ENCODE data around the gene PRSS22.
A peak's percentile ranks its signal among the peaks of the same experiment; 100 is the strongest.
"Not testable (repeated sequence)": the region's sequence is repeated elsewhere in the genome, so short reads cannot be mapped to it uniquely, and the experiment has no call there.

The PRSS22 gene, protein sequence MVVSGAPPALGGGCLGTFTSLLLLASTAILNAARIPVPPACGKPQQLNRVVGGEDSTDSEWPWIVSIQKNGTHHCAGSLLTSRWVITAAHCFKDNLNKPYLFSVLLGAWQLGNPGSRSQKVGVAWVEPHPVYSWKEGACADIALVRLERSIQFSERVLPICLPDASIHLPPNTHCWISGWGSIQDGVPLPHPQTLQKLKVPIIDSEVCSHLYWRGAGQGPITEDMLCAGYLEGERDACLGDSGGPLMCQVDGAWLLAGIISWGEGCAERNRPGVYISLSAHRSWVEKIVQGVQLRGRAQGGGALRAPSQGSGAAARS

GRCh38 chr16:2857451-2858244 is at the start of gene PRSS22:
TSS of gene PRSS22 (minus strand) at chr16:2858170. CDS start at chr16:2858104, 66 bp downstream.
- no peaks in the 10 kb centered on the region for H3K36me3 ChIP-seq (ENCODE audit: control insufficient read depth in 1 of 2, insufficient read depth in 2 of 2, low read length in 2 of 2)
- H3K4me1 ChIP-seq (ENCODE audit: control insufficient read depth in 1 of 2, insufficient read depth in 2 of 2, low read length in 2 of 2), result no peaks in the 10 kb centered on the region
- peaks cover 16% of the 10 kb centered on the region for H3K27me3 ChIP-seq (ENCODE audit: low read depth, low read length)
- H3K9me3 ChIP-seq (ENCODE audit: control insufficient read depth in 1 of 2, low read length in 2 of 2), result peaks cover 5 to 29% of the 10 kb centered on the region in 2 donors
- H3K27ac ChIP-seq (ENCODE audit: low read length), result no peak within 1 kb of the TSS
- H3K4me3 ChIP-seq (ENCODE audit: low read depth in 1 of 2, low read length in 2 of 2), result no peak within 1 kb of the TSS

- H3K27me3 ChIP-seq (ENCODE audit: low read depth, low read length); H3K4me3 ChIP-seq (ENCODE audit: low read depth in 1 of 2, low read length in 2 of 2); H3K4me1 ChIP-seq (ENCODE audit: control insufficient read depth in 1 of 2, insufficient read depth in 2 of 2, low read length in 2 of 2); H3K27ac ChIP-seq (ENCODE audit: low read length); H3K36me3 ChIP-seq (ENCODE audit: control insufficient read depth in 1 of 2, insufficient read depth in 2 of 2, low read length in 2 of 2); H3K9me3 ChIP-seq (ENCODE audit: control insufficient read depth in 1 of 2, low read length in 2 of 2): not testable (repeated sequence)
Observed at GRCh38 chr16:2907084-2907753, 49.2 kb upstream of the PRSS22 start.

- Histone ChIP-seq H3K4me3 (ENCODE audit: low read depth in 1 of 2, low read length in 2 of 2) (peak overlapping the region in 1 of 2 donors; percentile 17), H3K9me3 (ENCODE audit: control insufficient read depth in 1 of 2, low read length in 2 of 2) (no peaks in the 10 kb centered on the region), H3K27me3 (ENCODE audit: low read depth, low read length) (no peaks in the 10 kb centered on the region), H3K27ac (ENCODE audit: low read length) (no peak overlapping the region), H3K36me3 (ENCODE audit: control insufficient read depth in 1 of 2, insufficient read depth in 2 of 2, low read length in 2 of 2) (no peaks in the 10 kb centered on the region), H3K4me1 (ENCODE audit: control insufficient read depth in 1 of 2, insufficient read depth in 2 of 2, low read length in 2 of 2) (peaks cover 3 to 4% of the 10 kb centered on the region in 2 donors)
Observed at GRCh38 chr16:2905988-2906387, 48.0 kb upstream of the PRSS22 start.

GRCh38 chr16:2905241-2905987 is 47.4 kb upstream of the PRSS22 start:
- Histone ChIP-seq H3K27ac (ENCODE audit: low read length) (peak overlapping the region; percentile 82), H3K4me3 (ENCODE audit: low read depth in 1 of 2, low read length in 2 of 2) (peak overlapping the region; percentile 86 to 92), H3K36me3 (ENCODE audit: control insufficient read depth in 1 of 2, insufficient read depth in 2 of 2, low read length in 2 of 2) (no peaks in the 10 kb centered on the region), H3K27me3 (ENCODE audit: low read depth, low read length) (no peaks in the 10 kb centered on the region), H3K4me1 (ENCODE audit: control insufficient read depth in 1 of 2, insufficient read depth in 2 of 2, low read length in 2 of 2) (peaks cover 3 to 4% of the 10 kb centered on the region in 2 donors), H3K9me3 (ENCODE audit: control insufficient read depth in 1 of 2, low read length in 2 of 2) (no peaks in the 10 kb centered on the region)

DNA sequence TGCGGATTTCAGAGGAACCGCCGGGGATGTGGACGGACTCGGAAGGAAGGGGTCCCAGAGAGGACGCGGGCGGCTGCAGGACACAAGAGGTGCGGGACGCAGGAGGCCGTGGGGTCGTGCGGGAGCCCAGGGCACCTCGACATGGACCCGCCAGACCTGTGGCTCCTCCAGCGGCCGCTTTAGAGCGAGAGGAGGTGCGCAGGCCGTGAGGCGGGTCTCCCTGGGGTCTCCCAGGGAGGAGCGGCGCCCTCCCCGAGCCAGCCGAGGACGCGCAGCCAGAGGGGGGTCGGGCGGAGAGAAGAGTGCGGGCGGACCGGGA is 46.9 kb upstream of the PRSS22 start:
- H3K4me1 ChIP-seq (ENCODE audit: control insufficient read depth in 1 of 2, insufficient read depth in 2 of 2, low read length in 2 of 2), result peaks cover 3 to 4% of the 10 kb centered on the region in 2 donors
- peak overlapping the region; percentile 86 to 92 for H3K4me3 ChIP-seq (ENCODE audit: low read depth in 1 of 2, low read length in 2 of 2)
- no peaks in the 10 kb centered on the region for H3K36me3 ChIP-seq (ENCODE audit: control insufficient read depth in 1 of 2, insufficient read depth in 2 of 2, low read length in 2 of 2)
- no peaks in the 10 kb centered on the region for H3K27me3 ChIP-seq (ENCODE audit: low read depth, low read length)
- H3K27ac ChIP-seq (ENCODE audit: low read length), result peak overlapping the region; percentile 82
- H3K9me3 ChIP-seq (ENCODE audit: control insufficient read depth in 1 of 2, low read length in 2 of 2), result no peaks in the 10 kb centered on the region

GRCh38 chr16:2904100-2904921 is 46.3 kb upstream of the PRSS22 start:
- Histone ChIP-seq H3K9me3 (ENCODE audit: control insufficient read depth in 1 of 2, low read length in 2 of 2) (no peaks in the 10 kb centered on the region), H3K27ac (ENCODE audit: low read length) (peak overlapping the region; percentile 82), H3K27me3 (ENCODE audit: low read depth, low read length) (no peaks in the 10 kb centered on the region), H3K4me1 (ENCODE audit: control insufficient read depth in 1 of 2, insufficient read depth in 2 of 2, low read length in 2 of 2) (peaks cover 3 to 4% of the 10 kb centered on the region in 2 donors), H3K36me3 (ENCODE audit: control insufficient read depth in 1 of 2, insufficient read depth in 2 of 2, low read length in 2 of 2) (no peaks in the 10 kb centered on the region), H3K4me3 (ENCODE audit: low read depth in 1 of 2, low read length in 2 of 2) (peak overlapping the region; percentile 86 to 92)

- Histone ChIP-seq H3K9me3 (ENCODE audit: control insufficient read depth in 1 of 2, low read length in 2 of 2) (no peaks in the 10 kb centered on the region), H3K4me3 (ENCODE audit: low read depth in 1 of 2, low read length in 2 of 2) (no peak overlapping the region)
Observed at GRCh38 chr16:2902337-2903130, 44.6 kb upstream of the PRSS22 start.

GRCh38 chr16:2900526-2901075 is 42.6 kb upstream of the PRSS22 start:
- Histone ChIP-seq H3K9me3 (ENCODE audit: control insufficient read depth in 1 of 2, low read length in 2 of 2) (no peaks in the 10 kb centered on the region), H3K27me3 (ENCODE audit: low read depth, low read length) (no peaks in the 10 kb centered on the region), H3K4me1 (ENCODE audit: control insufficient read depth in 1 of 2, insufficient read depth in 2 of 2, low read length in 2 of 2) (peaks cover 3 to 4% of the 10 kb centered on the region in 2 donors), H3K36me3 (ENCODE audit: control insufficient read depth in 1 of 2, insufficient read depth in 2 of 2, low read length in 2 of 2) (peaks cover 0 to 18% of the 10 kb centered on the region in 2 donors), H3K4me3 (ENCODE audit: low read depth in 1 of 2, low read length in 2 of 2) (no peak overlapping the region), H3K27ac (ENCODE audit: low read length) (no peak overlapping the region)

More at GRCh38 chr16:2902337-2903130, 44.6 kb upstream of the PRSS22 start:
- no peaks in the 10 kb centered on the region for H3K27me3 ChIP-seq (ENCODE audit: low read depth, low read length)
- H3K27ac ChIP-seq (ENCODE audit: low read length), result no peak overlapping the region
- peaks cover 3 to 4% of the 10 kb centered on the region in 2 donors for H3K4me1 ChIP-seq (ENCODE audit: control insufficient read depth in 1 of 2, insufficient read depth in 2 of 2, low read length in 2 of 2)
- no peaks in the 10 kb centered on the region for H3K36me3 ChIP-seq (ENCODE audit: control insufficient read depth in 1 of 2, insufficient read depth in 2 of 2, low read length in 2 of 2)

DNA sequence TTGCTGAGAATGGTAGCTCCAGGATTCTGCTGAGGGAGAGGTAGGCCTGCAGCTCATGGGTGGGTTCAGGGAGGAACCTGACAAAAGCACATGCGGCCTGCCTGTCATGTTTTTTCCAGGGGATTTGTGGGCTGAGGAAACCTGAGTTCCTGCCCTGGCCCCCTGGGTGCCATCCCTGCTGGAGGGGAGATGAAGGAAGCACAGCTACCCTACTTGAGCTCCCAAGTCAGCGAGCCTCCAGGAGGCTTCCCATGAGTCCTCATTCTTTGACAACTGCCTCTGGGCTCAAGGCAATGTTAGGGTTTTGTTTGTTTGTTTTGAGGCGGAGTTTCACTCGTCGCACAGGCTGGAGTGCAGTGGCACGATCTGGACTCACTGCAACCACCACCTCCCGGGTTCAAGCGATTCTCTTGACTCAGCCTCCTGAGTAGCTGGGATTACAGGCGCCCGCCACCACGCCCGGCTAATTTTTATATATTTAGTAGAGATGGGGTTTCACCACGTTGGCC is 41.6 kb upstream of the PRSS22 start:
- H3K36me3 ChIP-seq (ENCODE audit: control insufficient read depth in 1 of 2, insufficient read depth in 2 of 2, low read length in 2 of 2), result peaks cover 0 to 24% of the 10 kb centered on the region in 2 donors

More for the DNA sequence above, 41.6 kb upstream of the PRSS22 start:
- Histone ChIP-seq H3K4me3 (ENCODE audit: low read depth in 1 of 2, low read length in 2 of 2) (no peak overlapping the region), H3K27me3 (ENCODE audit: low read depth, low read length) (no peaks in the 10 kb centered on the region), H3K27ac (ENCODE audit: low read length) (no peak overlapping the region), H3K9me3 (ENCODE audit: control insufficient read depth in 1 of 2, low read length in 2 of 2) (no peaks in the 10 kb centered on the region), H3K4me1 (ENCODE audit: control insufficient read depth in 1 of 2, insufficient read depth in 2 of 2, low read length in 2 of 2) (peaks cover 3 to 4% of the 10 kb centered on the region in 2 donors)
